ENCODE measurements around the gene FZD10.

Gene FZD10

DNA sequence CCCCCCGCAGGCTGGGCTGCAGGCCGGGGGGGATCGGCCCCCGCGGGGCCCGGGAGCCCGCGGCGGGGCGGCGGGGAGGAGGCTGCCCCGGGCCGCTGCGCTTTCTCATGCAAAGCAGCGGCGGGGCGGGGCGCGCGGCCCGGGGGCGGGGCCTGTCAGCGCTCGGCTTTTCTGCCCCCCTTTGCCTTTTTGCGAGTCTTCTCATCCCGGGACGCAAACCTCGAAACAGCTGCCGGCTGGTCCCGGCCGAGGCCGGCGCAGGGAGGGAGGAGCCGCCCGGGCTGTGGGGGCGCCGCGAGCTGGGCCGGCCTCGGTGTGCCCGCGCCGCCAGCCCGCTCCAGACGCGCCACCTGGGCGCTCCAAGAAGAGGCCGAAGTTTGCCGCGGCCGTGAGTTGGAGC, at the start of gene FZD10:
Gene FZD10 (plus strand): TSS at position 198 of the 400 bp plus-strand sequence. CDS start 479 bp downstream, outside the sequence.
- Histone ChIP-seq H3K27ac (ENCODE audit: poor library complexity, severe bottlenecking) (peak within 1 kb of the TSS; percentile 48), H3K4me3 (ENCODE audit: severe bottlenecking) (peak within 1 kb of the TSS; percentile 45), H3K27me3 (ENCODE audit: insufficient read depth, poor library complexity, severe bottlenecking) (peaks cover 2% of the 10 kb centered on the region), H3K9me3 (ENCODE audit: severe bottlenecking) (no peaks in the 10 kb centered on the region), H3K4me1 (ENCODE audit: insufficient read depth, poor library complexity, severe bottlenecking) (no peaks in the 10 kb centered on the region), H3K36me3 (ENCODE audit: low read depth) (peaks cover 4% of the 10 kb centered on the region; the same call in 1 of the 2 replicates)
- peak; percentile 75 for DNase-seq (ENCODE audit: low spot score)
- no peak for TF ChIP-seq CTCF (IDR thresholded peaks at IDR 0.05; ENCODE audit: poor library complexity, severe bottlenecking)
- ATAC-seq (ENCODE audit: low read depth) = peak; percentile 69

DNA sequence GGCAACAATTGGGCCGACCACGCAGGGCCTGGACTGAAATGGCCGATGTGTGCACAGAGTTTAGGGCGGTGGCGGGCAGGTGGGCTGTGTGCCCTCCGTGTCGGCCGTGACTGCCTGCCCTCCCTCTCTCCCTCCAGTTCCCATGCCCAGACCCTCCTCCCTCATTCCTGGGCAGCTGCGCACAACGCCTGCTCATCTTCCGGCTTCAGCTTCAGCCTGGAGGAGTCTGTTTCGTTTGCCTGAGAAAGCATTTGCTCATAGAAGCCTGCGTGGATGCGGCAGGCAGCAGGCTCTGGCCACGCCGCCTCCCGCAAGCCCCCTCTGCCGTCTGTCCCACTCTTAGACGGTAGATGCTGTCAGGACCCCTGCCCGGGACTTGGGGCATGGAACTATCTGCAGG, 47.3 kb upstream of the FZD10 start:
- no peaks in the 10 kb centered on the region for H3K36me3 ChIP-seq (ENCODE audit: low read depth)
- H3K27ac ChIP-seq (ENCODE audit: poor library complexity, severe bottlenecking) = no peak overlapping the region
- no peaks in the 10 kb centered on the region for H3K27me3 ChIP-seq (ENCODE audit: insufficient read depth, poor library complexity, severe bottlenecking)
- ATAC-seq (ENCODE audit: low read depth) (no peak), DNase-seq (ENCODE audit: low spot score) (no peak)
- no peak overlapping the region for H3K4me3 ChIP-seq (ENCODE audit: severe bottlenecking)
- TF ChIP-seq CTCF (IDR thresholded peaks at IDR 0.05; ENCODE audit: poor library complexity, severe bottlenecking) = no peak
- H3K9me3 ChIP-seq (ENCODE audit: severe bottlenecking) = no peaks in the 10 kb centered on the region
- H3K4me1 ChIP-seq (ENCODE audit: insufficient read depth, poor library complexity, severe bottlenecking) = no peaks in the 10 kb centered on the region

DNA sequence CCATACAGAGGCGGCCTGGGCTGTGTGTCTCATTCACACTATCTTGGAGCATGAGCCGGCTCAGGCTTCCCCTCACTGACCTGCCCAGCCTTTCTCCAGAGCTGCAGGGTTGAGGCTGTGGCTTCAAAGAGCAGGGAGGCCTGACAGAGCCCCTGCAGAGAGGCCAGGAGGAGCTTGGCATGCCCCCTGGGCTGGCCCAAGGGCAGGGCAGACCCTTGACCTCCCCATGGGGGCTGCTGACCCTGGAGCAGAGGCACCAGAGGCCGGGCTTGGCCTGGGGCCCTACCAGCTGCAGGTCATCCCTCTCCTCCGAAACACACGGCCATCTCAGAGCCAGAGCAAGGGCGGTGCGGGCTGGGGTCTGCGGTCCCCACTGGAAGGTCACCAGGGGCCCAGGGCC, 46.6 kb upstream of the FZD10 start:
- ATAC-seq (ENCODE audit: low read depth) (no peak), DNase-seq (ENCODE audit: low spot score) (no peak)
- Histone ChIP-seq H3K9me3 (ENCODE audit: severe bottlenecking) (no peaks in the 10 kb centered on the region), H3K4me3 (ENCODE audit: severe bottlenecking) (no peak overlapping the region), H3K36me3 (ENCODE audit: low read depth) (no peaks in the 10 kb centered on the region), H3K4me1 (ENCODE audit: insufficient read depth, poor library complexity, severe bottlenecking) (no peaks in the 10 kb centered on the region), H3K27me3 (ENCODE audit: insufficient read depth, poor library complexity, severe bottlenecking) (no peaks in the 10 kb centered on the region), H3K27ac (ENCODE audit: poor library complexity, severe bottlenecking) (no peak overlapping the region)
- TF ChIP-seq CTCF (IDR thresholded peaks at IDR 0.05; ENCODE audit: poor library complexity, severe bottlenecking) = no peak

DNA sequence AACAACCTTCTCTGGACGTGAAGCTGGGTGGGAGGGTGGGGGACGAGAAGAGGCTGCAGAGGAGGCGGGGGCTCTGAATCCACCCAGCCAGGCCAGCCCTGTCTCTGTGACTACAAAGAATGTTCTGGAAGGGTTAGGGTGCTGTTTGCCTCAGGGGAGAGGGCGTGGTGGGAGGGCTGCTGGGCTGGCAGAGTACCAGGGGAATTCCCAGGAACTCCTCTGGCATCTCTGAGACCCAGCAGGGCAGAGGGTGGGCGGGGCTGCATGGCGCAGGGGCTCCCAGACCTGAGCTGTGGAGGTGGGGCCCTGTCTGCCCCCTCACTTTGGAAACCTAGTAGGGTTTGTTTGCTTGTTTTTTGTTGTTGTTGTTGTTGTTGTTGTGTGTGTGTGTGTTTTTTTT, 45.5 kb upstream of the FZD10 start:
- DNase-seq (ENCODE audit: low spot score) (no peak), ATAC-seq (ENCODE audit: low read depth) (peak; percentile 57; the same call in 1 of the 3 replicates)
- no peaks in the 10 kb centered on the region for H3K4me1 ChIP-seq (ENCODE audit: insufficient read depth, poor library complexity, severe bottlenecking)
- H3K9me3 ChIP-seq (ENCODE audit: severe bottlenecking) = no peaks in the 10 kb centered on the region
- no peak overlapping the region for H3K4me3 ChIP-seq (ENCODE audit: severe bottlenecking)
- no peak for TF ChIP-seq CTCF (IDR thresholded peaks at IDR 0.05; ENCODE audit: poor library complexity, severe bottlenecking)
- H3K27me3 ChIP-seq (ENCODE audit: insufficient read depth, poor library complexity, severe bottlenecking) = no peaks in the 10 kb centered on the region
- H3K36me3 ChIP-seq (ENCODE audit: low read depth) = no peaks in the 10 kb centered on the region
- no peak overlapping the region for H3K27ac ChIP-seq (ENCODE audit: poor library complexity, severe bottlenecking)

- Histone ChIP-seq H3K9me3 (ENCODE audit: severe bottlenecking) (no peaks in the 10 kb centered on the region), H3K4me1 (ENCODE audit: insufficient read depth, poor library complexity, severe bottlenecking) (no peaks in the 10 kb centered on the region), H3K4me3 (ENCODE audit: severe bottlenecking) (no peak overlapping the region), H3K36me3 (ENCODE audit: low read depth) (no peaks in the 10 kb centered on the region), H3K27me3 (ENCODE audit: insufficient read depth, poor library complexity, severe bottlenecking) (no peaks in the 10 kb centered on the region), H3K27ac (ENCODE audit: poor library complexity, severe bottlenecking) (no peak overlapping the region)
- TF ChIP-seq CTCF (IDR thresholded peaks at IDR 0.05; ENCODE audit: poor library complexity, severe bottlenecking) = no peak
- no peak for DNase-seq (ENCODE audit: low spot score)
- no peak for ATAC-seq (ENCODE audit: low read depth)
Observed at GRCh38 chr12:130117233-130117632, 45.0 kb upstream of the FZD10 start.

Measured in RWPE2 (cell line).